Measurements from ENCODE around the gene FDXACB1. TPM values are rescaled to one million over a fixed set of nuclear protein-coding genes. Genes with fewer than 3 reads are reported as not detected.

The FDXACB1 gene
- total RNA-seq, 1 experiment from 2014 or later = 5.4 TPM

- H3K4me1 ChIP-seq (ENCODE audit: insufficient read depth, low read length, poor library complexity, severe bottlenecking) = peaks cover 4% of the 10 kb centered on the region
- H3K27me3 ChIP-seq (replicated peaks; ENCODE audit: insufficient read depth, low read depth, low read length, poor library complexity) = no peaks in the 10 kb centered on the region
- no peak overlapping the region for H3K27ac ChIP-seq (ENCODE audit: low read depth, low read length, poor library complexity, severe bottlenecking)
- intact Hi-C loops (cut with micrococcal nuclease; ENCODE audit: unreplicated experiment) = no loop called here
- ChIA-PET CTCF (interaction anchor here (0.5 kb wide), 1 partner anchor 23 kb away, joined by 5 read pairs; no protein-coding TSS in a partner anchor), POLR2A (ENCODE audit: low non-redundant PET) (no interaction called here)
- H3K36me3 ChIP-seq (ENCODE audit: insufficient read depth, low read length, poor library complexity, severe bottlenecking) = no peaks in the 10 kb centered on the region
- no peak for DNase-seq (ENCODE audit: low spot score)
- H3K9me3 ChIP-seq (ENCODE audit: low read depth, low read length, poor library complexity, severe bottlenecking) = no peaks in the 10 kb centered on the region
- BruUV-seq (replicated peaks) = no TSS peak
- TF ChIP-seq CTCF (conservative IDR thresholded peaks at IDR 0.05; ENCODE audit: low read depth, low read length) = no peak
- TF ChIP-seq EZH2 (IDR thresholded peaks at IDR 0.05; ENCODE audit: borderline replicate concordance, low read depth, low read length, poor library complexity, severe bottlenecking) = no peak
- H3K4me3 ChIP-seq (ENCODE audit: low read depth, low read length, poor library complexity, severe bottlenecking) = no peak overlapping the region
Measured at GRCh38 chr11:111909378-111909777, 30.4 kb upstream of the FDXACB1 start.

GRCh38 chr11:111908639-111909305, 29.8 kb upstream of the FDXACB1 start:
- intact Hi-C loops (cut with micrococcal nuclease; ENCODE audit: unreplicated experiment) = no loop called here
- no peak for TF ChIP-seq EZH2 (IDR thresholded peaks at IDR 0.05; ENCODE audit: borderline replicate concordance, low read depth, low read length, poor library complexity, severe bottlenecking)
- no peak for TF ChIP-seq CTCF (conservative IDR thresholded peaks at IDR 0.05; ENCODE audit: low read depth, low read length)
- Histone ChIP-seq H3K27ac (ENCODE audit: low read depth, low read length, poor library complexity, severe bottlenecking) (no peak overlapping the region), H3K9me3 (ENCODE audit: low read depth, low read length, poor library complexity, severe bottlenecking) (no peaks in the 10 kb centered on the region), H3K4me3 (ENCODE audit: low read depth, low read length, poor library complexity, severe bottlenecking) (no peak overlapping the region), H3K36me3 (ENCODE audit: insufficient read depth, low read length, poor library complexity, severe bottlenecking) (no peaks in the 10 kb centered on the region), H3K4me1 (ENCODE audit: insufficient read depth, low read length, poor library complexity, severe bottlenecking) (no peaks in the 10 kb centered on the region), H3K27me3 (replicated peaks; ENCODE audit: insufficient read depth, low read depth, low read length, poor library complexity) (no peaks in the 10 kb centered on the region)
- BruUV-seq (replicated peaks) = no TSS peak
- POLR2A ChIA-PET (ENCODE audit: low non-redundant PET) = no interaction called here
- CTCF ChIA-PET = interaction anchor here (0.5 kb wide), 1 partner anchor 23 kb away, joined by 5 read pairs; no protein-coding TSS in a partner anchor
- no peak for DNase-seq (ENCODE audit: low spot score)

- H3K4me3 ChIP-seq (ENCODE audit: low read depth, low read length, poor library complexity, severe bottlenecking) = no peak overlapping the region
- intact Hi-C loops (cut with micrococcal nuclease; ENCODE audit: unreplicated experiment) = no loop called here
- POLR2A ChIA-PET (ENCODE audit: low non-redundant PET) = no interaction called here
- no peaks in the 10 kb centered on the region for H3K9me3 ChIP-seq (ENCODE audit: low read depth, low read length, poor library complexity, severe bottlenecking)
- CTCF ChIA-PET = no interaction called here
- H3K36me3 ChIP-seq (ENCODE audit: insufficient read depth, low read length, poor library complexity, severe bottlenecking) = no peaks in the 10 kb centered on the region
- H3K27ac ChIP-seq (ENCODE audit: low read depth, low read length, poor library complexity, severe bottlenecking) = no peak overlapping the region
- H3K27me3 ChIP-seq (replicated peaks; ENCODE audit: insufficient read depth, low read depth, low read length, poor library complexity) = no peaks in the 10 kb centered on the region
- BruUV-seq (replicated peaks) = no TSS peak
- TF ChIP-seq CTCF (conservative IDR thresholded peaks at IDR 0.05; ENCODE audit: low read depth, low read length) (no peak), EZH2 (IDR thresholded peaks at IDR 0.05; ENCODE audit: borderline replicate concordance, low read depth, low read length, poor library complexity, severe bottlenecking) (no peak)
- no peaks in the 10 kb centered on the region for H3K4me1 ChIP-seq (ENCODE audit: insufficient read depth, low read length, poor library complexity, severe bottlenecking)
- no peak for DNase-seq (ENCODE audit: low spot score)
Measured at GRCh38 chr11:111906680-111907079, 27.7 kb upstream of the FDXACB1 start.

Measured in A673 (cell line).